ENCODE results near the gene ZNF587B. TPM values are rescaled to one million over a fixed set of nuclear protein-coding genes. Genes with fewer than 3 reads are reported as not detected.
"Not testable (repeated sequence)": the region's sequence is repeated elsewhere in the genome, so short reads cannot be mapped to it uniquely, and the experiment has no call there.

ZNF587B gene
- total RNA-seq, 4 donors from 2014 or later = 15.0 to 28.6 (median 19.6) TPM

DNA sequence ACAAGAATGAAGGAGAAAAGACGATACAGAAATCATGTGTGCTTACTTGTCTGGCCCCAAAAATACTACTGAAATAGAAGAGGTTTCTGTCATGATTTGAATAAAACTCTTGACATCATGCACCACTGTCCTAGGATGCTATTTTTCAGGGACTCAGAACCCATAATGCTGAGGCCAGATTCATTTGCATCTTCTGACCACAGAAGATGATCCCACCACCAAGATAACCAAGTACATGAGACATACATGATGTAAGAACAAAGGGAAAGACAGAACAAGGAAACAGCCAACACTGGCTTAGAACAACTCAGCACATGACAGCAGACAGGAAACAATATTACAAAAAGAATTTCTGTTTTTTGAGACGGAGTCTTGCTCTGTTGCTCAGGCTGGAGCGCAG lies 17.9 kb upstream of the ZNF587B start:
- 89% methylated on average over 3 of the region's 3 CpGs for WGBS
- Histone ChIP-seq H3K27ac (no peak overlapping the region), H3K4me1 (peaks cover 23% of the 10 kb centered on the region), H3K9me3 (no peaks in the 10 kb centered on the region), H3K27me3 (no peaks in the 10 kb centered on the region), H3K4me3 (no peak overlapping the region), H3K36me3 (peaks cover 34% of the 10 kb centered on the region)
- no peak for TF ChIP-seq POLR2AphosphoS5 (IDR thresholded peaks at IDR 0.05)
- no peak for TF ChIP-seq POLR2A (IDR thresholded peaks at IDR 0.05)
- TF ChIP-seq, protein P1, sequence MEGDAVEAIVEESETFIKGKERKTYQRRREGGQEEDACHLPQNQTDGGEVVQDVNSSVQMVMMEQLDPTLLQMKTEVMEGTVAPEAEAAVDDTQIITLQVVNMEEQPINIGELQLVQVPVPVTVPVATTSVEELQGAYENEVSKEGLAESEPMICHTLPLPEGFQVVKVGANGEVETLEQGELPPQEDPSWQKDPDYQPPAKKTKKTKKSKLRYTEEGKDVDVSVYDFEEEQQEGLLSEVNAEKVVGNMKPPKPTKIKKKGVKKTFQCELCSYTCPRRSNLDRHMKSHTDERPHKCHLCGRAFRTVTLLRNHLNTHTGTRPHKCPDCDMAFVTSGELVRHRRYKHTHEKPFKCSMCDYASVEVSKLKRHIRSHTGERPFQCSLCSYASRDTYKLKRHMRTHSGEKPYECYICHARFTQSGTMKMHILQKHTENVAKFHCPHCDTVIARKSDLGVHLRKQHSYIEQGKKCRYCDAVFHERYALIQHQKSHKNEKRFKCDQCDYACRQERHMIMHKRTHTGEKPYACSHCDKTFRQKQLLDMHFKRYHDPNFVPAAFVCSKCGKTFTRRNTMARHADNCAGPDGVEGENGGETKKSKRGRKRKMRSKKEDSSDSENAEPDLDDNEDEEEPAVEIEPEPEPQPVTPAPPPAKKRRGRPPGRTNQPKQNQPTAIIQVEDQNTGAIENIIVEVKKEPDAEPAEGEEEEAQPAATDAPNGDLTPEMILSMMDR (IDR thresholded peaks at IDR 0.05) = no peak
- TF ChIP-seq EP300 (IDR thresholded peaks at IDR 0.05) = no peak
- DNase-seq (ENCODE audit: low spot score in 2 of 2) = no peak

DNA sequence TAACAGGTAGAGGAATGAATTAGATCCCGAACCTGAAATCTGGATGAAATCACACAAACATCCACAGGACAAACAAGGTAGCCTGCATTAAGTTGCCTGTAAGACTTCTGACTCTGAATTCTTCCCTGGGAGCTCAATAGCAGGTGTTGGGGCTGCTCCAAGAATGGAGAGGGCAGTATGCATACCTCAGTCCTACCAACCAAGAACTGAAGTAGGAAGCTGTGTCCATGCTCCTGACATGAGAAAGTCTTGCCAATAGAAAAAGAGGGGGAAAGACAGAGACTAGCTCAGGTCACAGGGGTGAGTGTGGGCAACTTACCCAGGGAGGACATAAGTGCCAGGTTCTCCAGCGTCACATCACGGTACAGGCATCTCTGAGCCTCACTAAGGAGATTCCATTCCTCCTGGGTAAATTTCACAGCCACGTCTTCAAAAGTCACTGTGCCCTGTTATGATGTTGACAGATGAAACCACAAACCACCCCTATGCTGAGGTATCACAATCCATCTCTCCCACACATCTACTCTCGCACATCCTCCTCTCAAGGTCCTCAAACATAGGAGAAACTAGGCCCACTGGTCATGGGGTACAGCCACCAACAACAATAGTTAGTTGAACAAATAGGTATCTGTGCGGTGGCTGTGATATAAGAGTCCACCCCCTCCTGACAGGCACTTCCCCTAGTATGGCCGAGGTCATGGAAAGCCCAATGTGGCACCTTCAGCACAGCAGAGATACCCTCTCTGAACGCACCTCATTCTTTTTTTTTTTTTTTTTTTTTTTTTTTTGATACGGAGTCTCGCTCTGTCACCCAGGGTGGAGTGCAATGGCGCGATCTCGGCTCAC lies 16.9 kb upstream of the ZNF587B start:
- WGBS = 86% methylated on average over 12 of the region's 13 CpGs
- Histone ChIP-seq H3K4me1 (peaks cover 23% of the 10 kb centered on the region), H3K4me3 (peak overlapping the region; percentile 87), H3K36me3 (peaks cover 24% of the 10 kb centered on the region)
- not testable (repeated sequence) for H3K9me3 ChIP-seq, H3K27ac ChIP-seq, H3K27me3 ChIP-seq
- DNase-seq (ENCODE audit: low spot score in 2 of 2) = peak in 1 of 2 donors; percentile 41

DNA sequence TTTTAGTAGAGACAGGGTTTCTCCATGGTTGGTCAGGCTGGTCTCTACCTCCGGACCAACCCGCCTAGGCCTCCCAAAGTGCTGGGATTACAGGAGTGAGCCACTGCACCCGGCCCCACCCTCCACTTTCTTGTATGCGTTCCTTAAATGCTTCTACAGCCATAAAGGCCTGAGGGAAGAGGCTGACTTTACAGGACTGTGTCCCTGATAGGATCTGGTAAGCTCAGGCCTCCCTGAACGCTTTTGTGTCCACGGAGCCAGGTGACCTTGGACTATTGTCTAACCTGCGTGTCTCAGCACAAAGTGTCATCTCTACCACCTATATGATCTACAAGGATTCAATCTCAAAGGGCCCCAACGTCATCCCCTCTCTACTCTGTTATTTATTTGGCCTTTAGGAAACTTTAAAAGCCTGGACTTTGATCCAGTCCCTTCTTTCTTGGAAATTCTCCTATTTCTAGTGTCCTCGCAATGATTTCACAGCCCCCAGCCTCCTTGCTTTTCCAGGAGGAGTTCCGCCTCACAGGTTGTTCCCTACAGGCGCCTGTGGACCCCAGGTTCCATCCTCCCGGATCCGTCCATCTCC lies 16.1 kb upstream of the ZNF587B start:
- Histone ChIP-seq H3K27ac (peak overlapping the region; percentile 82), H3K4me3 (peak overlapping the region; percentile 87), H3K36me3 (peaks cover 20% of the 10 kb centered on the region), H3K4me1 (peaks cover 27% of the 10 kb centered on the region), H3K27me3 (no peaks in the 10 kb centered on the region), H3K9me3 (no peaks in the 10 kb centered on the region)
- peak in 1 of 2 donors; percentile 72 for DNase-seq (ENCODE audit: low spot score in 2 of 2)
- 20% methylated on average over 13 of the region's 13 CpGs for WGBS
- TF ChIP-seq EP300 (IDR thresholded peaks at IDR 0.05) = no peak
- TF ChIP-seq, protein P1 (IDR thresholded peaks at IDR 0.05) = no peak
- no peak for TF ChIP-seq POLR2AphosphoS5 (IDR thresholded peaks at IDR 0.05)
- no peak for TF ChIP-seq POLR2A (IDR thresholded peaks at IDR 0.05)

DNA sequence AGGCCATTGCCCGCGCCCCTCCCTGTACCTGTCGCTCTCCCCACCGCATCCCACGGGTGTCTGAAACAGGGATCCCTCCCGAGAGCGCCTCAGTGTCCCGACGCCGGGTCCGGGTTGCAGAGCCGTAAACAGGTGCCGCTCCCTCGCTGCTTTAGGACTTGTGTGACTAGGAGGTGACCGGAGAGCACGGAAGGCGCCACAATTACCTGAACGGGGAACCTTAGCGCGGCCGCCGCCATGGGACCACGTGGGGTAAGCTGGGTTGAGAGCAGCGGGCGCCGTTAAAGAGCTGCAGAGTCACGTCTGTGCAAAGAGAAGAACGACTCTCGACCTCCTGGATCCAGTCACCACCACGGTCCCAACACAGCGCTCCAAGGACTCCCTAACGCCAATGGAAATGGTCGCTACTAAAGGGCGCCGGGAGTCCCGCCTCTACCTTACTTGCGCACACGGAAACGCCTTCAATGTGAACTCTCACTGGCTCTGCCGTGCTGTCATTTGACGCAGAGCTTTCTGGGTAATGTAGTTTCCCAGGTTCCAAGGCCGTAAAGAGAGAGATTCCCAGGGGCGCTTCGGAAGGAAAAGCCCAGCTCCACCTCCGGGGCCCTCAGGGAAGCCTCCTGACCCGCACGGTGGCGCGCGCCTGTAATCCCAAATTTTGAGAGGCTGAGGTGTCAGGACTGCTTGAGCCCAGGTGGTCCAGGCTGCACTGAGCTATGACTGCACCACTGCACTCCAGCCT lies 15.4 kb upstream of the ZNF587B start, which contains the start of gene ZNF552:
Gene ZNF552, minus strand, starts transcription at position 409 of the 742 bp plus-strand sequence. Its CDS starts 170 bp downstream, at position 239.
- peaks cover 13% of the 10 kb centered on the region for H3K36me3 ChIP-seq
- H3K27me3 ChIP-seq = no peaks in the 10 kb centered on the region
- peaks cover 27% of the 10 kb centered on the region for H3K4me1 ChIP-seq
- no peaks in the 10 kb centered on the region for H3K9me3 ChIP-seq
- H3K4me3 ChIP-seq = peak within 1 kb of the TSS; percentile 87
- under 1% methylated on average over 22 of the region's 50 CpGs for WGBS
- H3K27ac ChIP-seq = peak within 1 kb of the TSS; percentile 82
- DNase-seq (ENCODE audit: low spot score in 2 of 2) = peak; percentile 83 to 90
- TF ChIP-seq POLR2AphosphoS5 (IDR thresholded peaks at IDR 0.05) (peak in 1 of 3 donors; percentile 58), POLR2A (IDR thresholded peaks at IDR 0.05) (peak in 1 of 2 donors; percentile 52)
- TF ChIP-seq, protein P1 (IDR thresholded peaks at IDR 0.05) = no peak

DNA sequence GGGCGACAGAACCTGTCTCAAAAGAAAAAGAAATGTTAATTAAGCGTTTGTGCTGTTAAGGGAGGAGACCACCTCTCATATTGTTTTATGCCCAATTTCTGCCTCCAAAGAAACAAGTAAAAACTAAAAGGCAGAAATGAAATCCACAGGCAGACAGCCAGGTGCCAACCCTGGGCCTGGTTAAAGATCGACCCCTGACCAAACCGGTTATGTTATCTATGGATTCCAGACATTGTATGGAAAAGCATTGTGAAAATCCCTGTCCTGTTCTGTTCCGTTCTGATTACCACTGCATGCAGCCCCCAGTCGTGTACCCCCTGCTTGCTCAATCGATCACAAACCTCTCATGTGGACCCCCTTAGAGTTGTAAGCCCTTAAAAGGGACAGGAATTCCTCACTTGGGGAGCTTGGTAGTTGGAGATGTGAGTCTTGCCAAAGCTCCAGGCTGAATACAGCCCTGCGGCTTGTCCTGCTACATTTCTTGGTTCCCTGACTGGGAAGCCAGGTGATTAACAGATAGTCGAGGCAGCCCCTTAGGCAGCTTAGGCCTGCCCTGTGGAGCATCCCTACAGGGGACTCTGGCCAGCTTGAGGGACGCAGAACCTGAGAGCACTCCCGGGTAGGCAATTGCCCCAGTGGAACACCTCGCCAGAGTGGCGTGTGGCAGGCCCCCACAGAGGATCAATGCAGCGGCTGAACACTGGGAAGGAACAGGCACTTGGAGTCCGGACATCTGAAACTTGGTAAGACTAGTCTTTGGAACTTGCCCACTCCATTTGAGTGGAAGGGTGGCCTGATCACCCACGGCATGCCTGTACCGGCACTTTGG lies 14.6 kb upstream of the ZNF587B start:
- 81% methylated on average over 13 of the region's 17 CpGs for WGBS
- no peak overlapping the region for H3K27ac ChIP-seq

More for the DNA sequence above, 14.6 kb upstream of the ZNF587B start:
- H3K27me3 ChIP-seq = no peaks in the 10 kb centered on the region
- TF ChIP-seq POLR2A (IDR thresholded peaks at IDR 0.05) = no peak
- H3K4me3 ChIP-seq = peak overlapping the region; percentile 87
- no peaks in the 10 kb centered on the region for H3K9me3 ChIP-seq
- peaks cover 32% of the 10 kb centered on the region for H3K4me1 ChIP-seq
- H3K36me3 ChIP-seq = peaks cover 10% of the 10 kb centered on the region
- DNase-seq (ENCODE audit: low spot score in 2 of 2) = peak in 1 of 2 donors; percentile 43

Measured in suprapubic skin (tissue), 4 donors.